Stimulated activated CD8-positive, alpha-beta memory T cell treated with anti-CD3 and anti-CD28 coated beads, Interleukin-7, amount 100 ng/mL, for 4 hours (primary cell): ENCODE results near the gene ZNF43.
"Not testable (repeated sequence)": the region's sequence is repeated elsewhere in the genome, so short reads cannot be mapped to it uniquely, and the experiment has no call there.

Experiments
- DNase-seq, 2 donors: peaks; one replicate each; pipeline ENCODE4 v3.0.0-alpha.2; 2020; ENCODE audit warnings: low read depth in 2 of 2

ZNF43 gene

GRCh38 chr19:21808400-21809000 is 27.5 kb downstream of the ZNF43 start:
- DNase-seq = not testable (repeated sequence)

- no peak for DNase-seq
These were observed 46.4 kb downstream of the ZNF43 start for GRCh38 chr19:21789466-21790085.

- no peak for DNase-seq
These were observed 49.0 kb downstream of the ZNF43 start for GRCh38 chr19:21786936-21787335.

- not testable (repeated sequence) for DNase-seq
These were observed 60.2 kb downstream of the ZNF43 start for GRCh38 chr19:21775792-21776191.

- peak; percentile 78 to 84 for DNase-seq
These were observed 68.7 kb downstream of the ZNF43 start, which contains the start of gene ZNF100 for GRCh38 chr19:21767065-21767800. ZNF100 (minus strand) TSS chr19:21767579; CDS start chr19:21767429, 150 bp downstream.

GRCh38 chr19:21766705-21767064 is 69.3 kb downstream of the ZNF43 start:
- not testable (repeated sequence) for DNase-seq

GRCh38 chr19:21765151-21765550 is 70.8 kb downstream of the ZNF43 start:
- no peak for DNase-seq

- DNase-seq = not testable (repeated sequence)
These were observed 74.4 kb downstream of the ZNF43 start for GRCh38 chr19:21761547-21761946.

GRCh38 chr19:21758296-21758695 is 77.7 kb downstream of the ZNF43 start:
- DNase-seq = no peak

- not testable (repeated sequence) for DNase-seq
These were observed 80.4 kb downstream of the ZNF43 start for GRCh38 chr19:21755555-21755954.
